Liver (tissue), 3 donors: ENCODE data around the gene PHOSPHO1.

Experiments used
- ATF3 ChIP-seq: IDR thresholded peaks from 2 replicates; pipeline ENCODE4 v1.6.1; 2016; ENCODE audit warnings: antibody characterized with exemption
- CTCF ChIP-seq: fragments of 150-350 bp; IDR thresholded peaks from 2 replicates; pipeline ENCODE4 v1.5.1; 2017; ENCODE audit warnings: improper control_type of control experiment, low read depth, low read length; ENCODE audit not compliant: missing input control
- GABPA ChIP-seq, 2 donors: IDR thresholded peaks in 1 of 2; conservative IDR thresholded peaks in 1 of 2; 2 replicates each; pipeline ENCODE4 v1.6.1; 2016; ENCODE audit warnings: antibody characterized with exemption in 2 of 2, mild to moderate bottlenecking in 1 of 2, moderate library complexity in 1 of 2
- HNF4A ChIP-seq, 2 donors: conservative IDR thresholded peaks; 2 replicates each; pipeline ENCODE4 v1.6.1; 2016; ENCODE audit warnings: antibody characterized with exemption in 2 of 2, mild to moderate bottlenecking in 2 of 2
- SP1 ChIP-seq: IDR thresholded peaks from 2 replicates; pipeline ENCODE4 v1.6.1; 2018; ENCODE audit warnings: antibody characterized with exemption, mild to moderate bottlenecking
- TAF1 ChIP-seq: conservative IDR thresholded peaks from 2 replicates; pipeline ENCODE4 v1.6.1; 2016; ENCODE audit warnings: antibody characterized with exemption, mild to moderate bottlenecking
- donor health status: healthy.
- donor health status: healthy.

- TF ChIP-seq CTCF (no peak), HNF4A (conservative IDR thresholded peaks at IDR 0.05) (no peak), TAF1 (no peak), GABPA (IDR thresholded peaks at IDR 0.05 in 1 of 2, conservative IDR thresholded peaks at IDR 0.05 in 1 of 2) (no peak), SP1 (no peak), ATF3 (no peak)
Measured at GRCh38 chr17:49180998-49181635, 49.5 kb downstream of the PHOSPHO1 start.
